HepG2 (cell line): ENCODE data around the gene ARL8A. TPM values are rescaled to one million over a fixed set of nuclear protein-coding genes. Genes with fewer than 3 reads are reported as not detected.

ENCODE experiments used
- ATAC-seq: fragments of 200-7000 bp; cut with Tn5 transposase; 3 replicates; pipeline ENCODE4 v1.9.1; 2020; ENCODE audit warnings: mild to moderate bottlenecking, moderate library complexity
- BruUV-seq: library from RNA; stranded (reverse); fragments of 400-500 nt; replicated peaks from 2 replicates; lab custom pipeline; 2021; lab: Mats Ljungman, UMichigan
- CTCF ChIA-PET: fragments of 300-600 bp; formaldehyde crosslinking; extraction: SDS; loops from one replicate; lab custom pipeline; 2021; ENCODE audit warnings: low total read pairs, inconsistent platforms, low intra/inter-chr PET ratio; lab: Yijun Ruan, JAX
- POLR2A ChIA-PET: fragments of 350-600 bp; sonication (Branson Sonifier 250); formaldehyde crosslinking; loops from one replicate; lab custom pipeline; 2020; ENCODE audit warnings: antibody characterized with exemption, inconsistent platforms; lab: Yijun Ruan, JAX
- DNase-seq: peaks from one replicate; pipeline ENCODE4 v3.0.0-alpha.2; 2015; ENCODE audit warnings: low spot score
- FAIRE-seq: peaks from 3 replicates; lab custom pipeline; 2011; peaks lifted over from hg19 to GRCh38; lab: Jason Lieb, UNC
- H2AFZ ChIP-seq: one replicate; pipeline ENCODE4 v1.6.1; 2011; ENCODE audit warnings: low read length, inconsistent platforms
- H3K27ac ChIP-seq: fragments of 300-600 bp; 3 replicates; pipeline ENCODE4 v1.8.0; 2011; ENCODE audit warnings: mixed run types, mild to moderate bottlenecking, mixed read lengths, low read length, inconsistent platforms; ENCODE audit not compliant: insufficient read depth; ENCODE audit errors: extremely low read length
- H3K27me3 ChIP-seq, 2 experiments: fragments of 200-600 bp in 1 of 2; 2 replicates in 1 of 2; 3 replicates in 1 of 2; pipeline versions ENCODE4 v1.6.0 to v1.8.0; 2011; ENCODE audit warnings: low read length in 2 of 2, mild to moderate bottlenecking in 2 of 2, moderate library complexity in 2 of 2, inconsistent platforms in 1 of 2; ENCODE audit not compliant: insufficient read depth in 2 of 2, control insufficient read depth in 1 of 2
- H3K36me3 ChIP-seq, 2 experiments: fragments of 200-600 bp in 1 of 2; replicated peaks in 1 of 2; 2 replicates in 1 of 2; 3 replicates in 1 of 2; pipeline versions ENCODE4 v1.5.1 to v1.8.0; 2011; ENCODE audit warnings: low read length in 2 of 2, inconsistent platforms in 1 of 2; ENCODE audit not compliant: insufficient read depth in 2 of 2, control insufficient read depth in 1 of 2
- H3K4me1 ChIP-seq: 2 replicates; pipeline ENCODE4 v1.5.1; 2012; ENCODE audit warnings: low read length, inconsistent platforms; ENCODE audit not compliant: insufficient read depth
- H3K4me2 ChIP-seq: 2 replicates; pipeline ENCODE4 v1.6.0; 2011; ENCODE audit warnings: low read depth, low read length, inconsistent platforms
- H3K4me3 ChIP-seq, 3 experiments: fragments of 200-600 bp in 1 of 3; sonication (generic), shearing (Covaris generic) in 1 of 3; replicated peaks in 1 of 3; 2 replicates each; pipeline ENCODE4 v1.5.1; 2011 to 2016; ENCODE audit warnings: low read length in 3 of 3, inconsistent platforms in 2 of 3, low read depth in 2 of 3, mild to moderate bottlenecking in 2 of 3, control low read depth in 1 of 3, mixed read lengths in 1 of 3; ENCODE audit not compliant: insufficient read depth in 1 of 3
- H3K79me2 ChIP-seq: one replicate; pipeline ENCODE4 v1.6.1; 2011; ENCODE audit warnings: low read length, inconsistent platforms; ENCODE audit not compliant: insufficient read depth
- H3K9ac ChIP-seq: 2 replicates; pipeline ENCODE4 v1.6.0; 2011; ENCODE audit warnings: mild to moderate bottlenecking, low read depth, low read length, inconsistent platforms; ENCODE audit not compliant: insufficient read depth
- H3K9me3 ChIP-seq: 2 replicates; pipeline ENCODE4 v1.5.1; 2012; ENCODE audit warnings: mild to moderate bottlenecking, low read length
- H4K20me1 ChIP-seq: 2 replicates; pipeline ENCODE4 v1.6.0; 2011; ENCODE audit warnings: inconsistent platforms, mild to moderate bottlenecking, low read length, moderate library complexity; ENCODE audit not compliant: insufficient read depth
- HMGXB4 ChIP-seq, 2 experiments: sonication (generic) in 1 of 2; formaldehyde crosslinking in 1 of 2; IDR thresholded peaks; 2 replicates each; pipeline versions ENCODE4 v1.4.0 to v1.6.1; 2018 to 2020; ENCODE audit warnings: missing genetic modification reagents in 2 of 2, borderline replicate concordance in 1 of 2, low read depth in 1 of 2, mild to moderate bottlenecking in 1 of 2, missing biosample characterization in 1 of 2
- MEIS1 ChIP-seq: sonication (generic); formaldehyde crosslinking; IDR thresholded peaks from 2 replicates; pipeline ENCODE4 v1.9.0; 2021; ENCODE audit warnings: mild to moderate bottlenecking, missing genetic modification reagents, moderate library complexity, borderline replicate concordance
- NCOA1 ChIP-seq: sonication (generic); formaldehyde crosslinking; IDR thresholded peaks from 2 replicates; pipeline ENCODE4 v1.9.0; 2021; ENCODE audit warnings: missing genetic modification reagents
- SMYD3 ChIP-seq: sonication (generic); formaldehyde crosslinking; IDR thresholded peaks from 2 replicates; pipeline ENCODE4 v1.8.1; 2023; ENCODE audit warnings: mild to moderate bottlenecking, missing genetic modification reagents
- ZNF274 ChIP-seq: sonication (generic); formaldehyde crosslinking; IDR thresholded peaks from 2 replicates; pipeline ENCODE4 v1.5.1; 2020; ENCODE audit warnings: mild to moderate bottlenecking, missing genetic modification reagents
- ZSCAN29 ChIP-seq: sonication (generic); formaldehyde crosslinking; conservative IDR thresholded peaks from 2 replicates; pipeline ENCODE4 v1.4.0; 2020; ENCODE audit warnings: mild to moderate bottlenecking, missing genetic modification reagents
- WGBS: methylation state at CpG from one replicate; pipeline ENCODE4 v1.1.6; 2017; ENCODE audit warnings: low lambda C conversion rate; 5-methylcytosine and 5-hydroxymethylcytosine counted together
- in situ Hi-C: cut with HindIII; loops from 2 replicates; pipeline ENCODE4 v1.10.0; 2017; ENCODE audit warnings: low pct_unique_long_range_greater_than_20kb; ENCODE audit not compliant: extremely low pct_ligation_motif_present
- intact Hi-C: fragments of 100-400 bp; cut with micrococcal nuclease; formaldehyde crosslinking; loops from one replicate; pipeline ENCODE4 v1.10.0; 2022; ENCODE audit not compliant: unreplicated experiment
- polyA plus RNA-seq, 8 experiments: library from polyadenylated mRNA; depleted of rRNA in 3 of 8; stranded (reverse) in 7 of 8; unstranded in 1 of 8; fragments of >200 nt; fragmentation: Illumina TruSeq in 4 of 8; extraction: Trizol in 4 of 8; gene quantifications; 2 replicates each; pipeline versions ENCODE4 v1.2.1 to v1.2.3, GENCODE V29; 2011 to 2016; ENCODE audit warnings: low read depth in 4 of 8, missing spikeins in 1 of 8, mixed read lengths in 1 of 8; ENCODE audit not compliant: insufficient read depth in 1 of 8
- total RNA-seq, 5 experiments: library from RNA; depleted of rRNA; stranded (reverse); fragments of >200 nt; fragmentation: Illumina TruSeq; extraction: Trizol; gene quantifications; 2 replicates each; pipeline ENCODE4 v1.2.3, GENCODE V29; 2016; ENCODE audit warnings: low read depth in 1 of 5
- TF ChIP-seq, protein P1 (sequence below): sonication (generic); formaldehyde crosslinking; IDR thresholded peaks from 2 replicates; pipeline ENCODE4 v1.4.0; 2020; ENCODE audit warnings: missing genetic modification reagents

The ARL8A gene
- total and polyA plus RNA-seq, 2 of the 13 experiments (the other 11 are each of a cell fraction or from before 2014, with no cell fraction given) = 2.7 to 23.4 TPM

GRCh38 chr1:202187697-202188407 lies 43.3 kb upstream of the ARL8A start:
- Histone ChIP-seq H3K9me3 (no peaks in the 10 kb centered on the region), H4K20me1 (0 out of 2 replicates have a peak, but pooled peaks cover 3% of the 10 kb centered on the region), H2AFZ (no peak overlapping the region), H3K27me3 (peaks cover 0 to 2% of the 10 kb centered on the region in 2 experiments; a peak in 3 of 5 replicates)
- ChIA-PET CTCF (no interaction called here), POLR2A (no interaction called here)
- FAIRE-seq (no peak), ATAC-seq (no peak)
- in situ Hi-C loops = loop anchor here (5.0 kb wide), 1 partner anchor 129 kb away; no protein-coding TSS in a partner anchor
- TF ChIP-seq SMYD3 (CRISPR knock-in tag) (no peak), NCOA1 (CRISPR knock-in tag) (no peak), ZSCAN29 (no peak), HMGXB4 (CRISPR knock-in tag; IDR thresholded peaks at IDR 0.05; ENCODE audit: borderline replicate concordance in 1 of 2, low read depth in 1 of 2) (no peak), ZNF274 (no peak), MEIS1 (CRISPR knock-in tag) (no peak)
- TF ChIP-seq, protein P1, sequence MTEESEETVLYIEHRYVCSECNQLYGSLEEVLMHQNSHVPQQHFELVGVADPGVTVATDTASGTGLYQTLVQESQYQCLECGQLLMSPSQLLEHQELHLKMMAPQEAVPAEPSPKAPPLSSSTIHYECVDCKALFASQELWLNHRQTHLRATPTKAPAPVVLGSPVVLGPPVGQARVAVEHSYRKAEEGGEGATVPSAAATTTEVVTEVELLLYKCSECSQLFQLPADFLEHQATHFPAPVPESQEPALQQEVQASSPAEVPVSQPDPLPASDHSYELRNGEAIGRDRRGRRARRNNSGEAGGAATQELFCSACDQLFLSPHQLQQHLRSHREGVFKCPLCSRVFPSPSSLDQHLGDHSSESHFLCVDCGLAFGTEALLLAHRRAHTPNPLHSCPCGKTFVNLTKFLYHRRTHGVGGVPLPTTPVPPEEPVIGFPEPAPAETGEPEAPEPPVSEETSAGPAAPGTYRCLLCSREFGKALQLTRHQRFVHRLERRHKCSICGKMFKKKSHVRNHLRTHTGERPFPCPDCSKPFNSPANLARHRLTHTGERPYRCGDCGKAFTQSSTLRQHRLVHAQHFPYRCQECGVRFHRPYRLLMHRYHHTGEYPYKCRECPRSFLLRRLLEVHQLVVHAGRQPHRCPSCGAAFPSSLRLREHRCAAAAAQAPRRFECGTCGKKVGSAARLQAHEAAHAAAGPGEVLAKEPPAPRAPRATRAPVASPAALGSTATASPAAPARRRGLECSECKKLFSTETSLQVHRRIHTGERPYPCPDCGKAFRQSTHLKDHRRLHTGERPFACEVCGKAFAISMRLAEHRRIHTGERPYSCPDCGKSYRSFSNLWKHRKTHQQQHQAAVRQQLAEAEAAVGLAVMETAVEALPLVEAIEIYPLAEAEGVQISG = no peak
- TF ChIP-seq, all 625 proteins: peak for 0
- H3K4me3 ChIP-seq = peak overlapping the region in 1 of 3 experiments; percentile 37; a peak in 1 of 6 replicates
- H3K4me2 ChIP-seq = peak overlapping the region; percentile 79; the same call in 1 of the 2 replicates
- BruUV-seq = no TSS peak
- no peaks in the 10 kb centered on the region for H3K36me3 ChIP-seq
- DNase-seq = no peak
- no peak overlapping the region for H3K27ac ChIP-seq
- intact Hi-C loops = loop anchor here (2.0 kb wide), 1 partner anchor 531 kb away; no protein-coding TSS in a partner anchor
- H3K79me2 ChIP-seq = no peaks in the 10 kb centered on the region
- no peak overlapping the region for H3K9ac ChIP-seq
- H3K4me1 ChIP-seq = peaks cover 43% of the 10 kb centered on the region
- WGBS = 24% methylated on average over 4 of the region's 8 CpGs
